NOMO-1 treated with DMSO at 0.1 percent for 48 hours (cell line): ENCODE results near the gene SLC66A2.

ENCODE experiments used
- DNase-seq: peaks from one replicate; lab custom pipeline; 2025; ENCODE audit not compliant: unreplicated experiment; lab: John Stamatoyannopoulos, UW

SLC66A2 gene

GRCh38 chr18:79921984-79922965 is 29.2 kb downstream of the SLC66A2 start:
- no peak for DNase-seq

GRCh38 chr18:79919089-79919488 is 32.4 kb downstream of the SLC66A2 start:
- no peak for DNase-seq

DNA sequence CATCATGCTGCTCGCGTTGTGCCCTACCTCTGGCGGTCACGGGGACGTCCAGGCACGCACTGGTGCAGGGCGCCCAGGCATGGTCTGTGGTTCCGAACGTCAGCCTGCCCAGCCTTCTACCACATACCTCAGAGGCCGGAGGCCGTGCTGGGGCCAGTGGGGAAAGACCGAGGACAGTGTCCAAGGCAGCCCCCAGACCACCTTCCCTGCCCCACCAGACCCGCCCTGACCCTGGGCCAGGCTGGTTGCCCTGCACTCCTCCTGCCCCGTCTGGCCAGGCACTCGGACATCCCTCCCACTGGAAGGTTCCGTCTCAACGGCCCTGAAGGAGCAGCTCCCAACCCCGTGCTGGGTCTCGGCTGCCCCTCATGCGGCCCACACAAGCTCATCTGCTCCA is 32.8 kb downstream of the SLC66A2 start:
- no peak for DNase-seq

DNA sequence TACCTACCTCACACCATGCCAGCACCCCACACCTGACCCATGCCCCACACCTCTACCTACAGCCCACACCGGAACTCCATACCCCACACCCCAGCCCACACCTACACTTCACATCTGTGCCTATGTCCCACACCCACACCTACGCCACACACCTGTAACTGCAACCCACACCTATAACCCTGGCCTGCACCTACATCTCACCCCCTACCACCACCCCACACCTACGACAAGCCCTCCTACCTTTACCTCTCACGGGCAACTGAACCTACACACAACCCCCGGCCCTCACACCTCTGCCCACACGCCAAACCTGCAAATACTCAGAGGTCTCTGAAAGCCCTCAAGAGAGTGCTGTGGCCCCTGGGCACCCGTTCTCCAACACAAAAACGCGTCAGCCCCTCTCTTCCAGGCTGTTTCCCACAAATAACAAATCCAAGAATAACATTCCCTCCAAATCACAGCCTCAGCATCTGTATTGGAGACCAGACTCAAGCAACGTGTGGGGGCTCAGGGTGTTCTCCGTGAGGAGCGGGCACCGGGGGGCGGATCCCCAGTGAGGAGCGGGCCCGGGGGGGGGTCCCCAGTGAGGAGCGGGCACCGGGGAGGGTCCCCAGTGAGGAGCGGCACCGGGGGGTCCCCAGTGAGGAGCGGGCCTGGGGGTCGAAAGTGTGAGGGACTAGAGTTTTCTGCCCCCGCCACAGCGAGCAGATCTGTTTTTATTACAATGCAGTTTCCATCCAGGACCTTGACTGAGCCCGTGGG is 33.4 kb downstream of the SLC66A2 start:
- no peak for DNase-seq

- DNase-seq = no peak
Observed at GRCh38 chr18:79917169-79917852, 34.1 kb downstream of the SLC66A2 start.

DNA sequence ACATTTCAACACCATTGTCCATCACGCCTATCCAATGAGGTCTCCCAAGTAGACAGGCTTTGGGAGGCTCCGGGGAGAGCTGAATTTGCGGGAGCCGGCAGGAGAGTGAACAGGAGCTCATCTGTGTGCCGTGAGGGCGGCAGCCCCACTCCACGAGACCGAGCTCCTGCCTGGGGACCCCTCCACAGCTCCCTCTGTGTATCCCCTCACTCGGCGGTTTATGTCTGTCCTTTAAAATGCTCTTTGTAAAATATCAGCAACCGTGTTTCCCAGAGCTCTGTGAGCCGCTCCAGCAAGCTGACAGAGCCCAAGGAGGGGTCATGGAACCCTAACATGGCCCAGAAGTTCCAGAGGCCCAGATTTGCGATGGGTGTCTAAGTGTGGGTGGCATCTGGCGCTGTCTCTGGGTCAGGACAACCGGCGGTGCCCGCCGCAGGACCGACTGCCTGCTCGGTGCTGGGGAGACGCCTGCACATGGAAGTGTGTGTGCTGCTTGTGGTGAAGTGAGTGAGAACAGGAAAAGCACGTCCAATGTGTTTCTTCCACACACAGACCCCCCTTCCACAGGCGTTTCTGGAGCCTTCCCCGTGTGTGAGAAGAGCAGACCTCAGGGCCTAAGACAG is 34.8 kb downstream of the SLC66A2 start:
- no peak for DNase-seq

DNA sequence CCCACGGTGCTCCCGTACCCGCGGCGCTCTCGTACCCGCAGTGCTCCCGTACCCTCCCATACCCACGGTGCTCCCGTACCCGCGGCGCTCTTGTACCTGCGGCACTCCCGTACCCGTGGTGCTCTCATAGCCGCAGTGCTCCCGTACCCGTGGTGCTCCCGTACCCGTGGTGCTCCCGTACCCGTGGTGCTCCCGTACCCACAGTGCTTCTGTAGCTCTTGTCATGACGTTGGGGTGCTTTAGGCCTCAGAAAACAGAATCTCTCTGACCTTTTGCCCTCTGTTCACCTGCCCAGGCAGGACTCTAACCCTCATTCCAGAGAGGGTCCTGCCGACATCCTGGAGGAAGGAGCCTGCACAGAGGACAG is 35.3 kb downstream of the SLC66A2 start:
- DNase-seq = no peak

- no peak for DNase-seq
Observed at GRCh38 chr18:79915161-79916127, 36.0 kb downstream of the SLC66A2 start.

GRCh38 chr18:79914614-79915160 is 36.8 kb downstream of the SLC66A2 start:
- no peak for DNase-seq

DNA sequence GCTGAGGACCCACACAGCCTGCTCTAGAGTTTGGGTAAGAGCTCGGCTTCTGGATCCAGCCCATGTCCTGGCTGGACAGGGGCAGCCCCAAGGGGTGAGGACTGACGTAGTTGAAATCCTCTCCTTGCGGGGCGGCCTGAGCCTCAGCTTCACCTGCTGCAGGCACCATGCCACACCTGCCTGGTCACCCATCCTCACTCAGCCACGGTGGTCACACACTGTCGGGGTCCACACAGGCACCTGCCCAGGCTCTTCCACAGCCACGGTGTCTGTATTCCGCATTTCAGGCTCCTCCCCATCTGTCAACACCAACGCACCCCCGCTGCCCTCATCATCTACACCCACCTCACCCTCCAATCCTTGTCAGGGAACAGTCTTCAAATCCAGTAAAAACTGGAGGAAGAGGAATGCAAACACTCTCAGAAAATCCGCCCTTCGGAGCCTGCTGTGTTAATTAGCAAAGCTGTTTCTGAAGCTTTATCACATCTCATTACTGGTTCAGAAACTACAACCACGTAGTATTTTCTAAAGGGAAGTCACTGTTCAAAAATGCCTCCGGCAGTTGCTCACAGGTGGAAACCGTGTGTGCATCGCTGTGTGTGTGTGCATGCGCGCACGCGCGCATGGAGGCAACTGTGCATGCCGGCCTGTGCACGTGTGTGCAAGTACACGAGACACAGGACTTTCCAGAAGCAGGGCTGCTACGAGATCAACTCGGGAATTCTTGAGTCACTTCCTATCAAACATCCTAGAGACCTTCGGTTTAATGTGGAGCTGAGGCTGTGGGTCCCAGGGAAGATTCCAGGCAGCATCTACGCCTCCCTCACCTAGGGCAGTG is 38.2 kb downstream of the SLC66A2 start:
- no peak for DNase-seq

DNA sequence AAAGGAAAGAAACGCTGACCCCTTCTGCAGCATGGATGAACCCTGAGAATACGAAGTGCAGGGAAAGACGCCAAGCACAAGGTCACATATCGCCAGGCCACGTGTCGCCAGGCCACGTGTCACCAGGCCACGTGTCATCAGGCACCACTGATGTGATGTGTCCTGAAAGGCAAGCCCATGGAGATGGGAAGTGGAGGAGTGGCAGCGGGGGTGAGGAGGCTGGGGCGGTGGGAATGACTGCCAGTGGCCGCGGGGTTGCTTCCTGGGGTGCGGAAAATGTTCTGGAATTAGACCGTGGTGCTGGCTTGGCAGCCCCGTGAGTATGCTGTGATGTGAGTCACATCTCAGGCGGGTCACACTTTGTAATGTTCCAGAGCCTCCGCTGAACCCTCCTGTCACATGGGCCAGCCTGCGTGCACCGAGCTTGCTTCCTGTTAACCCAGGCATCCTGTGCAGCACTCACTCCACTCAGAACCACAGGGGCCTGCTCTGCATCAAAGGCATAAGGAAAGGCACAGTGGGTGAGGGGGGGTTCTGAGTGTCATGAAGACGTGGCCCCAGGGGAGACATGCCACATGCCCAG is 39.0 kb downstream of the SLC66A2 start:
- DNase-seq = no peak

- DNase-seq = no peak
Observed at GRCh38 chr18:79911344-79912270, 39.8 kb downstream of the SLC66A2 start.

DNA sequence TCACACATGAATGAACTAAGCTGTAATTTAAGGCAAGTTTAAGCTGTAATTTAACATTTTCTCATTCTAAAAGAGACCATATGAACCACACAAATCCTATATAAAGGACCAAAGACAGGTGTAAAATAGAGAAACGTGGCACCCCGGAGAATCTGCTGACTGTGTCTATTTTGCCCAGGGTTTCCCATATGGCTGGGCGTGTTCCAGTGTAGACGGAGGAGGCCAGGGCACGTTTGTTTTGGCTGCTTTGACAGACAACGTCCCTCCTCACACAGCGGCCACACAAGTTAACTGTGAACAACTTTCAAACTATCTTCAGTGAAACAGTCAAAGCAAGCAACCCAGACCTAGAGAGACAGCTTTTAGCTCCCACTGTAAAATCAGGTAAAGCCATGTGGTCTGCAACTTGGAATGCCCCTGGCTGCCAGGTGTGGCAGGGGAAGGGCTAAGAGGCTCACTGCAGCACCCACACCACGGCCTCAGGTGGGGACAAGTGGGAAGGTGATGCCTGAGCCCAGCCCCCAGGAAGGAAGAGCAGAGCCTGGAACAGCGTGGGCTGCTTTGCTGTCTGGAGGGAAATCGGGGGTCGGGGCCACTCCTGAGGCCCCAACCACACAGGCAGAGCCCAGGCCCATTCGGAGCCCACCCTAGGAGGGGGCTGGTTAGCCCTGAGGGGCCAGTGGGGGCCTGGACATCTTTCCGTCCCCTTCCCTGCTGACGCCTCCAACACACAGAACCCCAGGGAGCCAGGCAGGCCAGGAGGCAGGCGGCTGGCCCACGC is 40.7 kb downstream of the SLC66A2 start:
- DNase-seq = no peak

DNA sequence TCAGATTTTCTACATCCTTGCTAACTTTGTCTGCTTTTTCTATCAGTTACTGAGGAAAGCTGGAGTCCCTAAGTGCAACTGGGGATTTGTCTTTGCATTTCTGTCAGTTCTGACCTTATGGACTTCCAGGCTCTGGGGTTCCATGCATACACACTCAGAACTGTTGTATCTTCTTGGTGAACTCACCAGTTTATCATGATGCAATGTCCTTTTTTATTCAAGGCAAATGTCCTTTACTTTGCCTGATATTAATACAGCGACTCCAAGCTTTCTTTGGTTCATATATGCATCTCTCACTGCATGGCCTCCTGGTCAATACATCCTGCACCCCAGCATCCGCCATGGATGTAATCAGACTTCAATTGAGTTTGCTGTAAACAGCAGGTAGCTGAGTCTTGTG is 44.7 kb downstream of the SLC66A2 start:
- no peak for DNase-seq

DNA sequence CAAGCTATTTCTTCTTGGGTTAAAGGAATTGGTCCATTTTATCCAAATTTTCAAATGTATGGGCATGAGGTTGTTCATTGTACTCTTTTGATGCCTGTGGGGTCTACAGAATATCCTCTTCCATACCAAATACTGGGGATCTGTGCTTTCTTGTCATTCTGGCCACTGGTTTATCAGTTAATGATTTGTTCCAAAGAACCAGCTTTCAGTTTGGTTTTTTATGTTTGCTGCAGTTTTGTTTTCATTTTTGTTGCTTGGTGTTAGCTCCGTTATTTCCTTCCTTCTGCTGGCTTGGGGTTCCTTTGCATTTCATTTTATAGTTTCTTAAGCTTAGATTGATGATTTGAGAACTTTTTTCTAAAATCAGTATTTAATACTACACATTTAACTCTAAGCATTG is 45.5 kb downstream of the SLC66A2 start:
- DNase-seq = no peak

- DNase-seq = no peak
Observed at GRCh38 chr18:79905389-79905911, 46.0 kb downstream of the SLC66A2 start.
